ENCODE results near the gene TFB2M. TPM values are rescaled to one million over a fixed set of nuclear protein-coding genes. Genes with fewer than 3 reads are reported as not detected.

TFB2M gene
- total and polyA plus RNA-seq, 9 donors: 7.1 to 9.8 (median 9.0) TPM

GRCh38 chr1:246511203-246511602 lies 54.9 kb downstream of the TFB2M start:
- no peak for TF ChIP-seq EP300 (IDR thresholded peaks at IDR 0.05)
- TF ChIP-seq POLR2A (IDR thresholded peaks at IDR 0.05): no peak
- TF ChIP-seq CTCF (IDR thresholded peaks at IDR 0.05): no peak
- intact Hi-C loops (cut with DNase I): loop anchor here in 1 of 4 donors (10.0 kb wide), 1 partner anchor 184 kb away; no protein-coding TSS in a partner anchor
- Histone ChIP-seq H3K4me1 (ENCODE audit: insufficient read depth) (peaks cover 5% of the 10 kb centered on the region), H3K27ac (no peak overlapping the region), H3K27me3 (no peaks in the 10 kb centered on the region), H3K36me3 (no peaks in the 10 kb centered on the region), H3K9me3 (no peaks in the 10 kb centered on the region), H3K4me3 (no peak overlapping the region)
- WGBS, 3 donors: 91 to 100% (median 95%) methylated on average over 7 of the region's 7 CpGs
- no peak for DNase-seq

- WGBS, 3 donors: 80 to 84% (median 83%) methylated on average over 11 to 13 of the region's 13 CpGs
- H3K27me3 ChIP-seq: no peaks in the 10 kb centered on the region
- H3K4me1 ChIP-seq (ENCODE audit: insufficient read depth): peaks cover 6% of the 10 kb centered on the region
- H3K27ac ChIP-seq: no peak overlapping the region
- intact Hi-C loops (cut with DNase I): loop anchor here in 1 of 4 donors (10.0 kb wide), 1 partner anchor 184 kb away; no protein-coding TSS in a partner anchor
- H3K36me3 ChIP-seq: no peaks in the 10 kb centered on the region
- no peak overlapping the region for H3K4me3 ChIP-seq
- no peak for DNase-seq
- TF ChIP-seq EP300 (IDR thresholded peaks at IDR 0.05) (no peak), CTCF (IDR thresholded peaks at IDR 0.05) (no peak), POLR2A (IDR thresholded peaks at IDR 0.05) (no peak)
- H3K9me3 ChIP-seq: no peaks in the 10 kb centered on the region
Measured at GRCh38 chr1:246510147-246511030, 55.7 kb downstream of the TFB2M start.

DNA sequence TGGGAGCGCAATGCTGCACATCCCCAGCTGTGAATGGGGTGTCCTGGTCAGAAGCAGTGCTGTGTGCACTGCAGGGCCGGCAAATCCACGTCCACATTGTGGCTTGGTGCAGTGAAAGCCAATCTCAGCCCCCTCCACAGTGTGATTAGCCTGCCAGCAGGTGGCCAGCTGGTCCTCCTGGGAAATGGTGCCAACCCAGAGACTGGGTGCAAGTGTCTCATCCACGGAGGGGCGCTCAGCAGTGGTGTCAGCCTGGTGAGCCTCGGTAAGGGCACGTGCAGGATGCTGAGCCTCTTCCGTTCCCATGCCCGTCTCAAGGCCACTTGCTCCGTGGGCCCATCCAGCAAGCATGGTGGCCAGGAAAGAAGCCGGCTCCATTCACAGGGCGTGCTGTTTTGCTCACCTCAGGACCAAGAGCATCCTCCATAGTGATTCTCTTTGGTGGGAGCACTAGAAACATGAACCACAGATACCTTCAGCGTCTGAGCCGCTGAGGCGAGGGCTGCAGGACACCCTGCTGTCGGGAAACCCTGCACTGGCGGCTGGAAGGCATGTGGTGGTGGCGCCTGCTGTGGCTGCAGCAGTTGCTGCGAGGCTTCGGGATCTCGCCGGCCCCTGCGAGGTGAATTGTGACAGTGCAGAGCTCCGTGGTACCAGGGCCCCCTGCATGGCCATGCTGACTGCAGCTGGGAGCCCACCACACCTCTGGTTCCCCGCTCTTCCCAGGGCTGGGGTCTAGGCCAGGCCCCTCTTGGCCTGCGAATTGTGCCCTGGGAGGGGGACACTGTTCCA lies 57.0 kb downstream of the TFB2M start:
- no peaks in the 10 kb centered on the region for H3K9me3 ChIP-seq
- H3K4me1 ChIP-seq (ENCODE audit: insufficient read depth): peaks cover 6% of the 10 kb centered on the region
- H3K27ac ChIP-seq: no peak overlapping the region
- TF ChIP-seq POLR2A (IDR thresholded peaks at IDR 0.05) (no peak), CTCF (IDR thresholded peaks at IDR 0.05) (no peak), EP300 (IDR thresholded peaks at IDR 0.05) (no peak)
- DNase-seq: no peak
- H3K4me3 ChIP-seq: no peak overlapping the region
- H3K27me3 ChIP-seq: no peaks in the 10 kb centered on the region
- no peaks in the 10 kb centered on the region for H3K36me3 ChIP-seq
- 87 to 95% (median 87%) methylated on average over 22 to 26 of the region's 26 CpGs for WGBS, 3 donors
- intact Hi-C loops (cut with DNase I): no loop called here

DNA sequence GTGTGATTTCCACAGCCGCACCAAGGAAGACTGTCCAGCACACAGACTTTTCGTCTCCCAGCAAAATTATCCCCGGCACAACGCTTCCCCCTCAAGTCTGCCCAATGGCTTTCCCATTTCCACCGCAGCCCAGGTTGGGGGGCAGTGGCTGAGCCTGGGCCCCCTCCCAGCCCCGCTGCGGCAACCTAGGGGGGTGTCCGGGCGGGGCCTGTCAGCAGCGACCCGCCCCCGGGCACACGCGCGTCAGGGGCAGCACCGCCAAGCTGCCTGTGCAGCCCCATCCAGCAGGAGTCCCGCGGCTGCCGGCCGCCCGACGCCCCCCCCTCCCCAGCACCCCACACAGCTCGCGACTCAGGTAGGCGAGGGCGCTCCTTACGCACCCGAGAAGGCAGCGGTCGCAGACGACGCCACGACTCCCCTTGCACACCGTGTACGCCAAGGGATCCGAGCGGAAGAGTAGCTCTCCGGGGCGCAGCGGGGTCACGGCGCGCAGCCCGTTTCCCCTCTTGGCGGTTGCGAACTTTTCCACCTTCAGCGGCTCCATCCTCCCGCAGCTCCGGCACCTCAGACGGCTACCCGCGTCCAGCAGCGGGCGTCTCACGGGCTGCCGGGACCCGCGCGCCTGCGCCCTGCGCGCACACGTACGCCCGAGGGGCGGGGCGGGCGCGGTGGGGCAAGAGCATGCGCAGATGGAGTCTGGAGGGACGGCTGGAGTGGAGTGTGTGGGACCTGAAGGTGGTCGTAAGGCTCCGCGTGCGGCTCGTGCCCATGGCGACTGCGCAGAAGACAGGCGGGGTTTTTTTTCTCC lies 59.2 kb downstream of the TFB2M start, which contains the start of gene SMYD3:
TSS of gene SMYD3 (minus strand) at position 606 of the 808 bp plus-strand sequence.
- Histone ChIP-seq H3K4me1 (ENCODE audit: insufficient read depth) (peaks cover 6% of the 10 kb centered on the region), H3K36me3 (no peaks in the 10 kb centered on the region), H3K4me3 (peak within 1 kb of the TSS; percentile 74), H3K27me3 (no peaks in the 10 kb centered on the region), H3K9me3 (no peaks in the 10 kb centered on the region), H3K27ac (no peak within 1 kb of the TSS)
- intact Hi-C loops (cut with DNase I): no loop called here
- TF ChIP-seq POLR2A (IDR thresholded peaks at IDR 0.05) (peak; percentile 24), EP300 (IDR thresholded peaks at IDR 0.05) (no peak), CTCF (IDR thresholded peaks at IDR 0.05) (no peak)
- peak; percentile 62 to 83 (median 77) for DNase-seq
- 1% methylated on average over 57 to 79 of the region's 79 CpGs for WGBS, 3 donors
